NB4 (cell line): Measurements from ENCODE around the gene RBM19.

Experiments used
- DNase-seq: peaks from one replicate; pipeline ENCODE4 v3.0.0; 2010; ENCODE audit warnings: low read depth
- H3K4me3 ChIP-seq: one replicate; pipeline ENCODE4 v1.5.1; 2011; ENCODE audit warnings: mild to moderate bottlenecking, low read depth, low read length, moderate library complexity
- MYC ChIP-seq: IDR thresholded peaks from 2 replicates; pipeline ENCODE4 v1.6.1; 2011; ENCODE audit warnings: low read depth, low read length
- POLR2A ChIP-seq: IDR thresholded peaks from 2 replicates; pipeline ENCODE4 v1.6.1; 2011; ENCODE audit warnings: mild to moderate bottlenecking; ENCODE audit not compliant: insufficient read length; ENCODE audit errors: extremely low read depth
- TF ChIP-seq, protein P1 (sequence below): IDR thresholded peaks from one replicate; pipeline ENCODE4 v1.5.1; 2012; ENCODE audit warnings: low read depth, low read length
- TF ChIP-seq, protein P2 (sequence below): IDR thresholded peaks from 2 replicates; pipeline ENCODE4 v1.6.1; 2011; ENCODE audit warnings: low read depth, low read length

Gene RBM19

DNA sequence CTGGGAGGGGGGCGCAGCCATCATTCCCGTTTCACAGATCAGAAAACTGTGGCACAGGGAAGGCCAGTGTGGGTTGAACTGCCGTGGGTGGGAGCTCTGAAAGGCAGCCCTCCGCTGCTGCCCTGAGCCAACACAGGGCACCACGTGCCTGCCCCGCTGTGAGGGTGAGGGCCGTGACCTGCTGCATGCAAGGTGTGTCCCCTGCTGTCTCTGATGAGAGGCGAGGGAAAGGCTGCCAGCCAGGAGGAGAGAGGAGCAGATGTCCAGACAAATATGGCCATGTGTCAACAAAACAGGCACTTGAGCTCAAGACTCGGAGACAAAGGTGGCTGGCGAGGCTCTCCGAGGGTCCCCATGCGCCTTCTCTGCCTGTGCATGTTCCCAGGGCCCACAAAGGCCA is 108.8 kb downstream of the RBM19 start:
- DNase-seq = no peak
- no peak overlapping the region for H3K4me3 ChIP-seq
- TF ChIP-seq MYC (no peak), POLR2A (no peak)
- TF ChIP-seq, protein P1, sequence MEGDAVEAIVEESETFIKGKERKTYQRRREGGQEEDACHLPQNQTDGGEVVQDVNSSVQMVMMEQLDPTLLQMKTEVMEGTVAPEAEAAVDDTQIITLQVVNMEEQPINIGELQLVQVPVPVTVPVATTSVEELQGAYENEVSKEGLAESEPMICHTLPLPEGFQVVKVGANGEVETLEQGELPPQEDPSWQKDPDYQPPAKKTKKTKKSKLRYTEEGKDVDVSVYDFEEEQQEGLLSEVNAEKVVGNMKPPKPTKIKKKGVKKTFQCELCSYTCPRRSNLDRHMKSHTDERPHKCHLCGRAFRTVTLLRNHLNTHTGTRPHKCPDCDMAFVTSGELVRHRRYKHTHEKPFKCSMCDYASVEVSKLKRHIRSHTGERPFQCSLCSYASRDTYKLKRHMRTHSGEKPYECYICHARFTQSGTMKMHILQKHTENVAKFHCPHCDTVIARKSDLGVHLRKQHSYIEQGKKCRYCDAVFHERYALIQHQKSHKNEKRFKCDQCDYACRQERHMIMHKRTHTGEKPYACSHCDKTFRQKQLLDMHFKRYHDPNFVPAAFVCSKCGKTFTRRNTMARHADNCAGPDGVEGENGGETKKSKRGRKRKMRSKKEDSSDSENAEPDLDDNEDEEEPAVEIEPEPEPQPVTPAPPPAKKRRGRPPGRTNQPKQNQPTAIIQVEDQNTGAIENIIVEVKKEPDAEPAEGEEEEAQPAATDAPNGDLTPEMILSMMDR = no peak
- TF ChIP-seq, protein P2, sequence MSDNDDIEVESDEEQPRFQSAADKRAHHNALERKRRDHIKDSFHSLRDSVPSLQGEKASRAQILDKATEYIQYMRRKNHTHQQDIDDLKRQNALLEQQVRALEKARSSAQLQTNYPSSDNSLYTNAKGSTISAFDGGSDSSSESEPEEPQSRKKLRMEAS = no peak

DNA sequence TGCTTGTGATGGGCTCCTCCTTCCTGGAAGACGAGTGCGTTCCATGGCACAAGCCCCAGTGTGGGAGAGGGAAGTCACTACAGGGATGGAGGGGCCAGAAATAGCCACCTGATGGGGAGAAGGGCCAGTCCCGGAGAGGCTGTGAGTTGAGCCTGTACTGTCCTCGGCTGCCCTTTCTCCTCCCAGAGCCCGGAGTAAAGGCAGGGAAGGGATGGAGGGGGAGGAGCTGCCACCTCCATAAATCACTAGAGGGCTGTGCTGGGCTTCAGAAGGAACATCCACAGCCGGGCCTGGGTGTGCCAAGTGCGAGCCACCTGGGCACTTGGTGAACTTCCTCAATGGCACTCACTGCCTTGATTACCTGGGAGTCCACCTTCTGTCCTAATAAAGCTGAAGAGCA is 110.1 kb downstream of the RBM19 start:
- TF ChIP-seq MYC (no peak), POLR2A (no peak)
- TF ChIP-seq, protein P1 = no peak
- TF ChIP-seq, protein P2 = no peak
- DNase-seq = no peak

DNA sequence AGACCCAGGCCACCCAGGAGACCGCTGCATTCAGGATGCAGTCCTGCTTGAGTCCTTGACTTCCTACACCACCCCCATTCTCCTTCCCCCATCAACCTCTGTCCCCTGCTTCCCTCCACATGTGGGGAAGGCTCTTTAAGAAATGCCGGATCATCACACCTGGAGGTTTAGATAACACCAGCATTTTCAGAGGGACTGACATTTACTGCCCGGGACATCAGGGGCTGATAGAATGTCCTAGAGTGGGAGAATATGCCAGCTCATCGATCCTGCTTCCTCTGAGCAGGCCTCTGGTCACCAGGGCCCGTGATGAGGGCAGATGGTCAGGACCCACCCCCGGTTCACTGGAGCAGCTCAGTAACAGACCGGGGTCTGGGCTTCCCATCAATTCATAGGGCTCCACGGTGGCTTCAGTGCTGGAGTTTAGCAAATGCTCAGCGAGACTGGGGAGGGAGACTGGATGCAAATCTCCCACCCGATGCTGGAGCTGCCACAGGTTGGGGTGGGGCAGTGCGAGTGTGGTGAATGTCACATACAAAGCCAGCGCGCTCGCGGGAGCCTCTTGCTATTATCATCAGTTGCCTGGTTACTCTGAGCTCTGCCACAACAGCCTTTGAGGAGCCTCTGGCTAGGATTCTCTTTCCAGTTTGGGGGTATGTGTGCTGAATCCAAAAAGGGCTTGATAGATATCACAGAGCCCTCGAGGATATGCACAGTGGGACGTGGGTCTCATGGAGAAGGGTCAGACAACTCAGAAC is 111.6 kb downstream of the RBM19 start:
- DNase-seq = no peak
- H3K4me3 ChIP-seq = no peak overlapping the region
- TF ChIP-seq, protein P1 = no peak
- TF ChIP-seq POLR2A (no peak), MYC (no peak)
- TF ChIP-seq, protein P2 = no peak

More for the DNA sequence above, 110.1 kb downstream of the RBM19 start:
- no peak overlapping the region for H3K4me3 ChIP-seq

DNA sequence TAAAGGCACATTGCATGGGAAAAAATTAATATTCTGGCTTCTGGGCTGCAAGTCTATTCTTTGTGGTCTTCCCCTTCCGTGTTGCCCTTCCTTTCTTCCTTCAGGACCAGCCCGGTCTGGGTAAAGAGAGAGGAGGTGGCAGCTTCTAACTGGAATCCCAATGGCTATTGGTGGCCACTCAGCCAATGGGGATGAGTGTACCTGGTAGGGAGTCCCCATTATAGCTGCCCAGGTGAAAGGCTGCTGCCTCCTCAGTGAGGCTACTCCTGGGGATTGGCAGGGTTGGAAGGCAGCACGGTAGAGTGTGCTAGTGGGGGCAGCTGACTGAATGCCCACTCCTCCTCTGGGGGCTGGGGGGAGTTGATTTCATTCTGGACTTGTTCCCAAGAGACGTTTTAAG is 112.6 kb downstream of the RBM19 start:
- H3K4me3 ChIP-seq = no peak overlapping the region
- DNase-seq = no peak
- no peak for TF ChIP-seq POLR2A
- TF ChIP-seq, protein P1 = no peak
- no peak for TF ChIP-seq MYC
- TF ChIP-seq, protein P2 = no peak

DNA sequence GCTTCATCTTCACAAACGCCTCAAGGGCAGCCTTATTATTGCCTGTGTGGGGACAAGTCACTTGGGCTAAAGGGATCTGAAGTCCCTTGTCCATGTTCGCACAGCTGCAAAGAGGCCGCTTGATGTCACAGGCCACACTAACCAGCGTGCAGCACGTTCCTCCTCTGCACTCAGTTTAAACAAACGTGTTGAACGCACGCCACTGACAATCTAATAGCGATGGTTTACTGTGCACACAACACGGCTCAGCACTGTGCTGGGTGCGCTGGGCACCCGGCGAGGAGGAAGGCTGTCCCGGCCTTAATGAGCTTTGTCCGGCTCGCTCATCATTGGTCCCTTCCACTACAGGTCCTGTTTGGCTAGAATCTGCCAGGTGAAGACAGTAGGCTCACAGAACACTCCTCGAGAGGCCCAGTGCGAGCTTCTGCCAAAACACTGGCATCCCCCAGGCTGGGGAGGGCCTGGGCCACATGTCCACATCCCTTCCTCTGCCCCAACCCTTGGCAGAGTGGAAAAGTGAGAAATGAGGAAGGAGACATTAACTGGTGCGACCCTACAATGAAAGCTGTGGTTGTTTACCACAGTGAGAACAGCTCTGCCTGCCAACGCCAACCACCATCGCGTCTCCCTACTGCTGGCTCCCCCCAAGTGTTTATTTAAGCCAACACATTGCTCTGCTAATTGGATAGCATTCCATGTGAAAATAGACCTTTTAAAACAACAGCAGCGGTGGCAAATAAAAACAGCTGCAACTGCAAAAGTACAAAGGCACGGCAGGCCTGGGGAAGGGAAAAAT is 113.2 kb downstream of the RBM19 start:
- TF ChIP-seq POLR2A (no peak), MYC (0 out of 2 replicates have a peak, but pooled peaks have one; percentile 17)
- TF ChIP-seq, protein P1 = no peak
- TF ChIP-seq, protein P2 = 0 out of 2 replicates have a peak, but pooled peaks have one; percentile 24
- H3K4me3 ChIP-seq = no peak overlapping the region
- peak; percentile 71 for DNase-seq
